GM18520 (cell line): Measurements from ENCODE around the gene MPO.

ENCODE experiments used
- ATAC-seq: cut with Tn5 transposase; IDR thresholded peaks from one replicate; pipeline ENCODE4 v1.9.1; 2021; ENCODE audit not compliant: unreplicated experiment

The MPO gene

DNA sequence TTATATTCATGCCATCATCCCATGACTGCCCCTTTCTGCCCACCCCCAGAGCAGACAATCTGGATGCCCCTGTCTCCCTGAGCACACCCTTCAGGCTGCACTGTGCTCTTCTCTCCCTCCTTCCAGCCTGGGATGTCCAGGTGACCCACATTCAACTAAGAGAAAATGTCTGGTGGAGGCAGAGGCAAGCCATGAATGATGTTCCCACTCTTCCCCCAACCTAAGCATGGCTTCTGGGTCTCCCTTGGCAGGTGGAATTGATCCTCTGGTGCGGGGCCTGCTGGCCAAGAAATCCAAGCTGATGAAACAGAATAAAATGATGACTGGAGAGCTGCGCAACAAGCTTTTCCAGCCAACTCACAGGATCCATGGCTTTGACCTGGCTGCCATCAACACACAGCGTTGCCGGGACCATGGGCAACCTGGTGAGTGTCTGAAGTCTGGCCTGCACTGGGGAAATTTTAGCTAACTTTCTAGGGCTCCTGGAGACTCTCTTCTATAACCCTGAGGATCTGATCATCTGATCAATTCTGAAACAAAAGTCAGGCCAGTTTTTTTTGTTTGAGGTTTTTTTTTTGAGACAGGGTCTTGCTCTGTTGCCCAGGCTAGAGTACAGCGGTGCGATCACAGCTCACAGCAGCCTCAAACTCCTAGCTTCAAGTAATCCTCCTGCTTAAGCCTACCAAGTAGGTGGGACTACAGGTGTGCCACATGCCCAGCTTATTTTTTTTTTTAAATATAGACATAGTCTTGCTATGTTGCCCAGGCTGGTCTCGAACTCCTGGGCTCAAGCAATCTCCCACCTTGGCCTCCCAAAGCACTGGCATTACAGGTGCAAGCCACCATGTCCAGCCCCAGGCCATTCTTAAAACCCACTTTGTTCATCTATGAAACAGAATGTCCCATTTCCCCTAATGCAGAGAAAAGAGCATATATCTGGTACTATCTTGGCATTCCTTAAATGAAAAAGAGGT lies 14.5 kb downstream of the MPO start:
- no peak for ATAC-seq

DNA sequence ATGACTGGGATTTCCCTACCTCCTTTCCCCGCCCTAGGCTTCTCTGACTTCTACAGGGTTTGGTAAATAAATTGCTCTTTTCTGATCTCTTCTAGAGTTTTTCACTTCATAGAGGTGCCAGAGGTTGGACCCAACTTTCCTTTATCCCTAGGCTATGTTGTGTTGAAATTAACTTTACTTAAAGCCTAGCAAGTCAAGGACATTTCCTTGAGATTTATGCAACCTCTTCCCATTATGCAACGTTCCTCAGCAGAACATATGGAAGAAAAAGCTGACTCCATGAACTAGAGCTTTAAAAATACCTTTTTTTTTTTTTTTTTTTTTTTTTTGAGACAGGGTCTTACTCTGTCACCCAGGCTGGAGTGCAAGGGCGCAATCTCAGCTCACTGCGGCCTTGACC lies 15.5 kb downstream of the MPO start:
- ATAC-seq = no peak

DNA sequence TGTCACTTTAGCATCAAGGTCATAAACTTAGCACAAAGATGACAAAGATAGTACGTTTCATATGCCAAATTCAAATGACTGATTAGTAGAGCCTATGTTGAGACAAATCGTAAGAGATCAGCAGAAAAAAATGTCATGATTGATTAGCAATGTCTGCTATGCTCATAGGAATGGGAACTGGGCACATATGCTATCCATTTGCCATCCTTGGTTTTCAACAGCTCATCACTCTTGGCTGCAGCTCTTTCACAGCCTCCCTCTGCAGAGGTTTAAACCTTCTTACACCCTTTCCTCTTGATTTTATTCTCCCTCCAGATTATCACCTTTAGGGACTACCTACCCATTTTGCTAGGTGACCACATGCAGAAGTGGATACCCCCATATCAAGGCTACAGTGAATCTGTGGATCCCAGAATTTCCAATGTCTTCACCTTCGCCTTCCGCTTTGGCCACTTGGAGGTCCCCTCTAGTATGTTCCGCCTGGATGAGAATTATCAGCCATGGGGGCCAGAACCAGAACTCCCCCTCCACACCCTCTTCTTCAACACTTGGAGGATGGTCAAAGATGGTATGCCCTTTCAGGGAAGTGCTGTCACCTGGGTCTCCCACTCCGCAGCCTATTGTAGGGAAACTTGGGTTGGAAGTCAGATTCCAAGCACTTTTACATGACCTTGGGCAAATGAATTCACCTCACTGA lies 16.2 kb downstream of the MPO start:
- no peak for ATAC-seq

DNA sequence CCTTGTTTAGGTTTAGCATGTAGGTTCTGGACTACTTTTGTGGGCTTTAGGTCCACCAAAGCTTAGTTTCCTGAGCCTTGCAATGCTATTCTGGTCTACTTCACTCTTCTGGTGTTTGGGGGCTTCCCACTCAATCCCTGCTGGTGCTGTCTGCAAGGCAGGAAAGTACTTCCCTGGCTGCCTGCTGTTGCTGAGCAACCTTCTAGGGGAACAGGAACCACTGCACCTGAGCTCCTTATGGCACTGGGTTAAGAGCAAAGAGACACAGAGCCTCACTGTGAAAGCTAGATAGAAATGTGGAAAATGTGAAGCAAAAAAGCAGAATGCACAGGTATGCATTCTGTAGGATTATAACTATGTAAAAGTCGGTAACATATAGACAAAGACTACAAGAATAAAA lies 17.0 kb downstream of the MPO start:
- ATAC-seq = no peak

DNA sequence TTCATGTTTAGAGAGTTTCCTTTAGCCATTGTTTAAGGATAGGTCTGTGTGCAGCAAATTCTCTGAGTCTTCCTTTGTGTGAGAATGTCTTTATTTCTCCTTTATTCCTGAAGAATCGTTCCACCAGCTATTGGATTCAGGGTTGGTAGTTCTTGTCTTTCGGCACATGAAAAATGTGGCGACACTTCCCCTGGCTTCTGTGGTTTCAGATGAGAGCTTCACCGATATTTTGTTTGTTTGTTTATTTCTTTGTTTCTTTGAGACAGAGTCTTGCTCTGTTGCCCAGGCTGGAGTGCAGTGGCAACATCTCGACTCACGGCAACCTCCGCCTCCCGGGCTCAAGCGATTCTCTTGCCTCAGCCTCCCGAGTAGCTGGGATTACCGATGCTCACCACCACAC lies 18.6 kb downstream of the MPO start:
- no peak for ATAC-seq

DNA sequence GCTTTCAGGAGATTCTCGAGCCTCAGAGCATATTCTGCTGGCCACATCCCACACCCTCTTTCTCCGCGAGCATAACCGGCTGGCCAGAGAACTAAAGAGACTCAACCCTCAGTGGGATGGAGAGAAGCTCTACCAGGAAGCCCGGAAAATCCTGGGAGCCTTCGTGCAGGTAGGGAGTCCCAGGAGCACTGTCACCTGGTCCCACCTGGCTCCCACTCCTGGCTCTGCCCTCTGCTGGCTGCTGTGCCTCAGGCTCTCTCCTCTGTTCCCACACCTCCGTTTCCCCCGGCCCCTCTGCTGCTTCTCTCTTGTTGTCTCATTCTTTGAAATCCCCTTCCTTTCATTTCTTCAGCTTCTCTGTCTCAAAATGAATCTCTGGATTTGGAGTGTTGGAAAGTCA lies 25.9 kb downstream of the MPO start:
- no peak for ATAC-seq

DNA sequence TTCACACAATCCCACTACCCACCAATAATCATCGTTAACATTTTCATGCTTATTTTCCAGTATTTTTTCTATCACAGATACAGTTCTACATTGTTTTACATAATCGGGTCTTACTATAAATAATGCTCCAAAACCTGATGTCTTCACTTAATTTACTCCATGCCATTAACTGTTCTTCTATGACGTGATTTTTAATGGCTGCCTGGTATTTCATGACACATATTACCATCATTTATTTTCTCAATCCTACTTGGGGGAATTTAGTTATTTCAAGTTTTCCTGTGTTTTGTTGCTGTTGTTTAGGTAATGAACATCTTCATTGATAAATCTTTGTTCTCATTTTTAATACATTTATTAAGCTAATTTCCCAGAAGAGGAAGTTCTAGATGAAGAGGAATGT lies 27.7 kb downstream of the MPO start:
- no peak for ATAC-seq

DNA sequence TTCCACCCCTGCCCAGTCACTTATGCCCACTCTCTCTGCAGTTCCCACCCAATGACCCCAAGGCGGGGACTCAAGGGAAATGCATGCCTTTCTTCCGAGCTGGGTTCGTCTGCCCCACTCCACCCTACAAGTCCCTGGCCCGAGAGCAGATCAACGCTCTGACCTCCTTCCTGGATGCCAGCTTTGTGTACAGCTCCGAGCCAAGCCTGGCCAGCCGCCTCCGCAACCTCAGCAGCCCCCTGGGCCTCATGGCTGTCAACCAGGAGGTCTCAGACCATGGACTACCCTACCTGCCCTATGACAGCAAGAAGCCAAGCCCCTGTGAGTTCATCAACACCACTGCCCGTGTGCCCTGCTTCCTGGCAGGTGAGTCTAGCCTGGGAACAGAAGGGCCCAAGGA lies 28.6 kb downstream of the MPO start:
- no peak for ATAC-seq

DNA sequence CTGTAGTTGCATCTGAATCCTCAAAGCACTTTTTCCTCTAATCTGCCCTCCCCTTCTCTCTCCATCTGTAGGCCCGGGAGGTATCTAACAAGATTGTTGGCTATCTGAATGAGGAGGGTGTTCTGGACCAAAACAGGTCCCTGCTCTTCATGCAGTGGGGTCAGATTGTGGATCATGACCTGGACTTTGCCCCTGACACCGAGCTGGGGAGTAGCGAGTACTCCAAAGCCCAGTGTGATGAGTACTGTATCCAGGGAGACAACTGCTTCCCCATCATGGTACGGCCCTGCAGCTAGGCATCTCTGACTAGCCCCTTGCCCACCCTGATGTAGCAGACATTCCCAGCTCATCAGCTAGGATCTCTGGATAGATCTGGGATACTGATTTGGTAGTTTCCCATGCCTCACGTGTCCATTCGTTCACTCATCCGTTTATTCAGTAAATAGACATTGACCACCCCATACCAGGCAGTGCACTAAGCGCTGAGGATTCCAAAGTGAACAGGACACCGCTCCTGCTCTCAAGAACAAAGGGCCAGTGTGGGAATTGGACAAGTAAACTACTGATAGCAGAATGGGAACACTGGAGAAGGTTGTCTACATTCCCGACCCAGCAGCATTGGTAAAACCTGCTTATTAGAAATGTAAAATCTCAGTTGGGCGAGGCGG lies 30.3 kb downstream of the MPO start:
- no peak for ATAC-seq

DNA sequence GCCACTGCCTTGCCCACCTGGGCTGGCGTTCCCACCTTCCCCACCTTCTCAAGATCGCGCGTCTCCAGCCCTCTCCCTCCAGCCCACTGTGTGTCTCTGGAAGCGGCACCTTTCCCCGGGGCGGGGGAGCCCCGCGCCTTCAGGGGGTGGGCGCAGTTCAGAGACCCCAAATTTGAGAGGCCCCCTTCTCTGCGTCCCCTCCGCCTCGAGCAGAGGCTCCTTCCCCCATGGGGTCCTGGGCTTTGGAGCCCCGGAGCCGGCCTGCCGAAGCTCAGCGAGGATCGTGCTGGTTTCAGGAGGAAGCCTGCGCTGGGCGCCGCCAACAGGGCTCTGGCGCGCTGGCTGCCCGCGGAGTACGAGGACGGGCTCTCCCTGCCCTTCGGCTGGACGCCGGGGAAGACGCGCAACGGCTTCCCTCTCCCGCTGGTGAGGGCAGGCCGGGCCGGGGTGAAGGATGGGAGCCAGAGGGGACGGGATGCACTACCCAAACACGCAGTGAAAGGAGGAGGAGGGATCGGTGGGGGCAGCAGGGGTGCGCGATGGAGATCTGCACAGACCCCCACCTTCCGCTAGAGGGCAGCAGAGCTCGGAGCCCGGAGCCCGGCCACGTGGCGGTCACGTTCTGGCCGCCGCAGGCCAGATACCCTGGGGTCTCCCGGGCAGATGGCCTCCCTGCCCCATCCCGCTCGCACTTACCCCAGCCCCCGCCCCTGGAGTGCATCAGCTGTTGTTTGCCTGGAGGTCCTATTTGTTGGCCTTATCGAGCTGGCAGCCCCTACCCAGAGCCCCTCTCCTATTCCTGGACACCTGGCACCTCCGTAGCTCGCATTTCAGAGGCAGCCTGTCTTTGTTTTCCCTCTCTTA lies 31.2 kb downstream of the MPO start:
- no peak for ATAC-seq

DNA sequence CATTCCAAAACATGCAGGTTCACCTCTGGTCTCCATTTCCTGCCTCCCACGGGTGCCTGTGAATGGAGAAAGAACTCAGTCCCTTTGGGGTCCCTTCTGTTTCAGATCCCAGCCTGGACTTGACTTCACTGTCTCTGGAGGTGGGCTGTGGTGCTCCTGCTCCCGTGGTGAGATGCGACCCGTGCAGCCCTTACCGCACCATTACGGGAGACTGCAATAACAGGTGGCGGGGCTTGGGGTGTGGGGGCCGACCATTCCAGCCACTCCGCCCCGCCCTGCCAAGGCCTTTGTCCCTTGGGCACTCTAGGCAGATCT lies 31.8 kb downstream of the MPO start:
- ATAC-seq = no peak

DNA sequence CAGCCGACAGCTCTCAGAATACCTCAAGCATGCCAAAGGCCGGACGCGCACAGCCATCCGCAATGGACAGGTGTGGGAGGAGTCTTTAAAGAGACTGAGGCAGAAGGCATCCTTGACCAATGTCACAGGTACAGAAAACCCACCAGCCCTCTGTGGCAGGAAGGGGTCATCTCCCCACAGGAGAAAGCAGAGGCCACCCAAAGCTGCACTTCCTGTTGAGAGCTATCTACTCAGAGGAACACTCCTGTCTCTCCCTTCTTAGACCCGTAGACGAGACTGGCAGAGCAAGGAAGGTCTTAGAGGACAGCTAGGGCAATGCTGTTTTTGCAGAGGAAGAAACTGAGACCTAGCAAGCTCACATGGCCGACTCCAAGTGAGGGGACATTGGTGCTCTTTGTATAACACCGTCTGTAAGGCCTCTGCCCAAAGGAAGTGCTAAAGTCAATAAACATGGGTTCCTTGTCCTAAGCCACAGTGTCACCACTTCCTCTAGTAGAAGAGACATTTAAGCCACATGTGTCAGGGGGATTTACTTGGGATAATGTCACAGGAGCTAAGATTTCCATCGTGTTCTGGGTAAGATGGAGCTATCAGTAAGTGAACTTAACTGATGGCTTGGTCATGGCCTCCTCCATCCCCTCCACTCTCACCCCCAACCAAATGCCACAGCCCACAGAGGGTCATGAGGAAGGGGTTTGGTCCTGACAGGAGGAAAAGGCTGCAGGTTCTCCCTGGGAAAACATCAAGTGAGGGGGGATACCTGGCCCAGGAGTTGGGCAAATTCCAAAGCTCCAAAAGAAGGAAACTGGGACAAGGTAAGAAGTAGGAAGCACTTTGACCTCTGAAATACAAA lies 33.0 kb downstream of the MPO start:
- no peak for ATAC-seq

DNA sequence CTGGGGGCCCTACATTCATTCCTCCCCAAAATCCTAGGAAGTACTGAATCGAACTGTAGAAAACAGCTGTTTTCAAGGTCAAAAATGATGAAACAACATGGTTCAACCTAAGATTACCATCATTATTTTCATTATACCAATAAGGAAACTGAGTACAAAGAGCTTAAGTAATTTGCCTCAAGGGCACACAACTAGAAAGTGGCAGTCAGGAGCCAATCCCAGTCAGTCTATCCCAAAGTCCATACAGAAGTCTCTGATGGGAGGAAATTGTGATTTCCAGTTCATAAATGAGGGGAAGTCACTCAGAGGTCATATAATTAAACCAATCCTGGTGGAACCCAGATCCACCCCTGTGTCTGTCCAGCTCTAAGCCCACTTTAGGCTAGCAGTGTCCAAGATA lies 34.0 kb downstream of the MPO start:
- ATAC-seq = no peak

DNA sequence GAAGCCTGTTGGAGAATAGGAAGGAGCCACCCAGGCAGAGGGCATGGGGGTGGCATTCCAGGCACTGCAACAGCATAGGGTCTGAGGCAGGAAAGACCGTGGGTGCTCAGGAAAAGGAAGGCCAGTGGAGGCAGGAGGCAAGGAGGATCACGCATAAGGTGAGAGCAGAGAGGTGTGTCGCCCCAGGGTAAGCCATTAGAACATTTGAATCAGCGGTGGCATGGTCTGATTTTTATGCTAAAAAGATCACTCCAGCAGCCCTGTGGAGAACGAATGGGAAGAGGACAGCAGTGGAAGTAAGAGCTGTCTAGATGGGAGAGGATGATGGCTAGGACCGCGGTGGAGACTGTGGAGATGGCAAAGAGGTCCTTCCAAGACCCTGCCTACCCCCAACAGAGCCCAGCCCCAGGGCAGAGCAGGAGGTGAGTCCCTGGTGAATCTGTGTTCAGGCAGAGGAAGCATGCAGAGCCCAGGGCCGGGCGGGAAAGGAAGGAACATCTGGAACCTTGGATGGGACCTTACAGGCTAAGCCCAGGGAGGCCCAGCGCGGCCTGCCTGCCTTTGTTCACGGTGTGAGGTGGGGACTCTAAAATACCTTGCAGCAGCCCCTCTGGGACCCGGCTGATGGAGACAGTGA lies 34.5 kb downstream of the MPO start:
- ATAC-seq = no peak

DNA sequence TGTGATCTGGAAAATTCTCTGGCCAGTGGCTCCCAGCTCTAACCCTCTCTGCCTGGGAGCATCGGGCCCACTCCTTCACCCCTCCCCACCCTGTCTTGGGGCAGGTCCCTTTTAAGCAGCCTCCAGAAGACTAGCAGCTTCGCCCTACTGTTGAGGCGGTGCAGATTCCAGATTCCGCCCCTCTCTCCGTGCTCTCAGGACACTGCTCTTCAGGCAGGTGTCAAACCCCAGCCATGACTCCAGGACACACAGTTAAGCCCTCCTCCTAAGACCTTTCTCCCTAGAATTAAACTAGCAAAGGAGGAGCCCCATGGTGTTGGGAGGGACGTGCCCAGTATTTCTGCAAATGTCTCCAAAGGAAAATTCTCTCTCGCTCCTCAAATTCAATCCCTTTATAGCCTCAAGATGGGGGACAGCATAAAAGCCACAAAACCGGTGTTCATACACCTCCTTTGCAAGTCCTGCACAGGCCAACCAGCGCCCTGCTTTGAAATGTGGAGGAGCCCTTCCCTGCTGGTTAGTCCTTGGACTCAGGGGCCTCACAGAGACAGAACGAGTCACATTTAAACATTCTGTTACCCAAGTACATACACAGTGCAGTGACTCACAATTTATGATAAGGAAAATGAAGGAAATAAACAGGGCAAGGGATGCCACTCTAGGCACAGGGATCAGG lies 35.2 kb downstream of the MPO start:
- no peak for ATAC-seq

DNA sequence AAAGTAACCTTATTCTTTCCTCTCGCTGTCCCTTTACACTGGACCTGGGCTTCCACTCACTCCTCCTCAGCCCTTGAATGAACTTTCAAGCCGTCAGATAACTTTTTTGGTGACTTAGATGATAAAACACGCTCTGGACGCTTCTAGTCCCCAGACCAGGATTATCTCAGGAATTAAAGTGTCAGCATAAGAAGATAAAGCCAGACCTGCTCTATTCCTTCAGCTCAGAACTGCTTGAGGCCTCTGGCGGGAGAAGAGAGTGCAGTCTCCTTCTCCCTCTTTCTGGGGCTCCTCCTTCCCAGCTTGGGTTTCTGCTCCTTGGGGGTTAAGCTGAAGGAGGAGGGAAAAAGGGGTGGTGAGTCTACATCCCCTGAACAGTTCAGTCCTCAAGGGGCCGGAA lies 35.8 kb downstream of the MPO start:
- no peak for ATAC-seq

DNA sequence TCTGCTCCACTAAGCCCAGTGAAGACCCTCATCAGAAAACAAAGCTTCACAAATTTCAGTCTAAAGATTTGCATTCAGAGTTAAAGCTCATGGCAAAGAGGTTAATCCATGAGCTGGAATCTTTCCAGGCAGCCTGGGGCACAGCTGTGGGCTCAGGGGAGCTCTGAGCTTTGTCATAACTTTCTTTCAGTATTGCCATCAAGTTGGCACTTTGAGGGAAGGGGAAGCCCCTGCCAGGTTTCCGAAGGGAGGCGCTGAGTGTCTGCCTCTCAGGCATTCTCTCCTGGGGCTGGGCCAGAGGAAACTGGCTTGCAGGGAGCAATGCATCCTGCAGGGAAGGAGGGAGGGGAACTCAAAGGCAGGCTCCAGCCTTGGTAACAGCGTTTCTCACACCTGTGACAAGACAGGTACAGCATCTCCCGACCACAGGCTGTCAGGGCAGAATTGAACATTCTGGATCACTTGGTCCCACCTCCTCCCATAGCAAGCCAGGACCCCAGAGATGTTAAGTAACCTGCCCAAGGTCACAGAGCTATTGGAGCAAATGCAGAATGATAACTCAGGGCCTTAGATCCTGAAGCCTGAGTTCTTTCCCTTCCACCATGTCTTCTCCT lies 38.5 kb downstream of the MPO start:
- ATAC-seq = no peak

DNA sequence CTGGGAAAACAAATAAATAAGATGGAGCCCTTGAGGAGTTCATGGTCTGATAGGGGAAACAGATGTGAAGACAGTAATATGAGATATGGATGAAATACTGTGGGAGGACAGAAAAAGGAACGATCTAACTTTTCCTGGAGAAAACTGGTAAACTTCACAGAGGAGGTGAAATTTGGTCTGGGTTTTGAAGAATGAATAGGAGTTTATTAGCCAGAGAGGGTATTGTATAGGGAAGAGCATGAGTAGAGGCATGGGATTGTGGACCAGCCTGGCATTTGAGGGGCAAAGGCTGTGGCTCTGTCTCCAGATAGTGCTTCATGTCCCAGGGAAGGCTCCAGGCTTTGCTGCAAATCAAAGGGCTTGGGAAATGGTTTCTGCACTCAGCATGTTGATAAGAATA lies 40.7 kb downstream of the MPO start:
- ATAC-seq = no peak

DNA sequence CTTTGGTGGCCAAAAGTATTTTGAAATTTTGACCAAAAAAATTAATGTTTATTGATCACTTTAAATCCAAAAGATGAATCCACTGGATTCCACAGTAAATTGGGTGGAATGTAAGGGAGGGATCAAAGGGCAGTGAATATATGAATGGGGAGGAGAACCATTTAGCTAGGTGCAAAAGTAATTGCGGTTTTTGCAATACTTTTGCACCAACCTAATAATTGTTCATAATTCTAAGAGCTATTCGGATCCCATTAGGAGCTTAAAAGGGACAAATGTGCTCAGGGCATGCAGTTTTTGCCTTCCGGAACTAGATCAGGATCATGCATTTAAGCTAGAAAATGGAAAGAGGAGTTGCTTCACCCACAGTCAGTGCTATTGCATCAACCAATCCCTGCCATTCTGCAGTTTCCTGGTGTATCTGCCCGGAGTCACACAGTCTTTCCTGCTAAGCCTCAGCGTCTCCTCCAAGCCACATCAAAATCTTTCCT lies 42.5 kb downstream of the MPO start, which contains the start of gene LPO:
Gene LPO, plus strand, starts transcription at position 438 of the 488 bp plus-strand sequence. CDS start 4,396 bp downstream, outside the sequence.
- ATAC-seq = no peak
